NCI-H526 (cell line): Measurements from ENCODE around the gene CST9.

Source experiments
- DNase-seq, 2 experiments: peaks; one replicate each; lab custom pipeline; 2025; lab: John Stamatoyannopoulos, UW

CST9 gene

GRCh38 chr20:23605867-23606651 is at the start of gene CST9:
Gene CST9 (minus strand): TSS chr20:23605917. CDS start chr20:23605864, 53 bp downstream.
- DNase-seq, result no peak

GRCh38 chr20:23654717-23655116 is 49.0 kb upstream of the CST9 start:
- no peak for DNase-seq

GRCh38 chr20:23654000-23654399 is 48.3 kb upstream of the CST9 start:
- DNase-seq, result no peak

GRCh38 chr20:23653400-23653938 is 47.8 kb upstream of the CST9 start:
- no peak for DNase-seq

- DNase-seq, result no peak
Observed at GRCh38 chr20:23652926-23653325, 47.2 kb upstream of the CST9 start.

GRCh38 chr20:23652371-23652770 is 46.7 kb upstream of the CST9 start:
- DNase-seq, result no peak

- DNase-seq, result no peak
Observed at GRCh38 chr20:23651117-23651516, 45.4 kb upstream of the CST9 start.

- no peak for DNase-seq
Observed at GRCh38 chr20:23649830-23650417, 44.2 kb upstream of the CST9 start.

GRCh38 chr20:23649242-23649641 is 43.5 kb upstream of the CST9 start:
- DNase-seq, result no peak

GRCh38 chr20:23647346-23647745 is 41.6 kb upstream of the CST9 start:
- DNase-seq, result no peak

- no peak for DNase-seq
Observed at GRCh38 chr20:23646106-23646873, 40.6 kb upstream of the CST9 start.

- no peak for DNase-seq
Observed at GRCh38 chr20:23645575-23645974, 39.9 kb upstream of the CST9 start.

GRCh38 chr20:23644164-23644563 is 38.4 kb upstream of the CST9 start:
- no peak for DNase-seq

GRCh38 chr20:23643659-23644058 is 37.9 kb upstream of the CST9 start:
- no peak for DNase-seq

- DNase-seq, result no peak
Observed at GRCh38 chr20:23641936-23642751, 36.4 kb upstream of the CST9 start.

GRCh38 chr20:23640671-23641667 is 35.3 kb upstream of the CST9 start:
- no peak for DNase-seq

- DNase-seq, result no peak
Observed at GRCh38 chr20:23640018-23640601, 34.4 kb upstream of the CST9 start.

GRCh38 chr20:23639490-23639958 is 33.8 kb upstream of the CST9 start:
- DNase-seq, result no peak

- no peak for DNase-seq
Observed at GRCh38 chr20:23638309-23638708, 32.6 kb upstream of the CST9 start.
